HUES6 (cell line): ENCODE results near the gene BCL7C.
A peak's percentile ranks its signal among the peaks of the same experiment; 100 is the strongest.

ENCODE experiments used
- H3K27ac ChIP-seq: 2 replicates; pipeline ENCODE4 v1.7.0; 2013; ENCODE audit warnings: low read depth, mild to moderate bottlenecking, low read length, inconsistent platforms
- H3K27me3 ChIP-seq: 2 replicates; pipeline ENCODE4 v1.6.1; 2013; ENCODE audit warnings: low read length; ENCODE audit not compliant: control insufficient read depth, insufficient read depth
- H3K36me3 ChIP-seq: 2 replicates; pipeline ENCODE4 v1.6.1; 2013; ENCODE audit warnings: low read length; ENCODE audit not compliant: control insufficient read depth, insufficient read depth
- H3K4me1 ChIP-seq: 2 replicates; pipeline ENCODE4 v1.6.1; 2013; ENCODE audit warnings: low read length; ENCODE audit not compliant: control insufficient read depth, insufficient read depth
- H3K4me3 ChIP-seq: 2 replicates; pipeline ENCODE4 v1.5.1; 2013; ENCODE audit warnings: low read depth, low read length
- H3K9ac ChIP-seq: one replicate; pipeline ENCODE4 v1.6.1; 2013; ENCODE audit warnings: mild to moderate bottlenecking, low read length
- H3K9me3 ChIP-seq: 2 replicates; pipeline ENCODE4 v1.6.1; 2013; ENCODE audit warnings: low read depth, low read length; ENCODE audit not compliant: control insufficient read depth, insufficient read depth

Gene BCL7C

GRCh38 chr16:30902029-30902972 is 8.4 kb upstream of the BCL7C start:
- Histone ChIP-seq H3K9ac (peak overlapping the region; percentile 89), H3K9me3 (no peaks in the 10 kb centered on the region), H3K4me3 (peak overlapping the region; percentile 70), H3K36me3 (no peaks in the 10 kb centered on the region), H3K4me1 (peaks cover 9% of the 10 kb centered on the region; the same call in 1 of the 2 replicates), H3K27me3 (peaks cover 9% of the 10 kb centered on the region), H3K27ac (peak overlapping the region; percentile 28; the same call in 1 of the 2 replicates)

GRCh38 chr16:30901201-30902028 is 7.5 kb upstream of the BCL7C start:
- H3K9me3 ChIP-seq: no peaks in the 10 kb centered on the region
- peaks cover 9% of the 10 kb centered on the region; the same call in 1 of the 2 replicates for H3K4me1 ChIP-seq
- H3K36me3 ChIP-seq: no peaks in the 10 kb centered on the region
- peaks cover 9% of the 10 kb centered on the region for H3K27me3 ChIP-seq
- peak overlapping the region; percentile 70 for H3K4me3 ChIP-seq
- H3K27ac ChIP-seq: no peak overlapping the region
- H3K9ac ChIP-seq: peak overlapping the region; percentile 44

GRCh38 chr16:30900588-30900987 is 6.7 kb upstream of the BCL7C start:
- Histone ChIP-seq H3K27me3 (peaks cover 9% of the 10 kb centered on the region), H3K9ac (no peak overlapping the region), H3K9me3 (no peaks in the 10 kb centered on the region), H3K4me3 (no peak overlapping the region), H3K36me3 (no peaks in the 10 kb centered on the region), H3K27ac (no peak overlapping the region), H3K4me1 (peaks cover 14% of the 10 kb centered on the region)

- Histone ChIP-seq H3K27me3 (peaks cover 14% of the 10 kb centered on the region), H3K9ac (no peak overlapping the region), H3K36me3 (no peaks in the 10 kb centered on the region), H3K4me3 (no peak overlapping the region), H3K9me3 (no peaks in the 10 kb centered on the region), H3K4me1 (peaks cover 22% of the 10 kb centered on the region), H3K27ac (no peak overlapping the region)
Observed at GRCh38 chr16:30899794-30900193, 5.9 kb upstream of the BCL7C start.

- Histone ChIP-seq H3K9me3 (no peaks in the 10 kb centered on the region), H3K27me3 (peaks cover 21% of the 10 kb centered on the region), H3K4me1 (peaks cover 27% of the 10 kb centered on the region), H3K27ac (peak overlapping the region; percentile 87), H3K4me3 (peak overlapping the region; percentile 72), H3K9ac (peak overlapping the region; percentile 81), H3K36me3 (no peaks in the 10 kb centered on the region)
Observed at GRCh38 chr16:30896889-30897733, 3.2 kb upstream of the BCL7C start.

GRCh38 chr16:30896261-30896888 is 2.5 kb upstream of the BCL7C start, which contains the start of gene CTF1:
Gene CTF1 (plus strand): TSS chr16:30896614. CDS start chr16:30896644, 30 bp downstream.
- H3K27me3 ChIP-seq: peaks cover 17% of the 10 kb centered on the region
- no peaks in the 10 kb centered on the region for H3K9me3 ChIP-seq
- peak within 1 kb of the TSS; percentile 72 for H3K4me3 ChIP-seq
- H3K27ac ChIP-seq: peak within 1 kb of the TSS; percentile 87
- peak within 1 kb of the TSS; percentile 81 for H3K9ac ChIP-seq
- H3K4me1 ChIP-seq: peaks cover 27% of the 10 kb centered on the region
- 0 out of 2 replicates have a peak, but pooled peaks cover 3% of the 10 kb centered on the region for H3K36me3 ChIP-seq

GRCh38 chr16:30895627-30896260 is 1.9 kb upstream of the BCL7C start:
- 0 out of 2 replicates have a peak, but pooled peaks cover 4% of the 10 kb centered on the region for H3K36me3 ChIP-seq
- peaks cover 12% of the 10 kb centered on the region; the same call in 1 of the 2 replicates for H3K27me3 ChIP-seq
- H3K9ac ChIP-seq: peak overlapping the region; percentile 81
- peaks cover 27% of the 10 kb centered on the region for H3K4me1 ChIP-seq
- H3K4me3 ChIP-seq: peak overlapping the region; percentile 72
- H3K9me3 ChIP-seq: no peaks in the 10 kb centered on the region
- H3K27ac ChIP-seq: peak overlapping the region; percentile 87; the same call in 1 of the 2 replicates

GRCh38 chr16:30894540-30895368 is 877 bp upstream of the BCL7C start:
- H3K4me1 ChIP-seq: peaks cover 27% of the 10 kb centered on the region
- 0 out of 2 replicates have a peak, but pooled peaks cover 4% of the 10 kb centered on the region for H3K36me3 ChIP-seq
- peak overlapping the region; percentile 68 for H3K4me3 ChIP-seq
- no peaks in the 10 kb centered on the region for H3K9me3 ChIP-seq
- H3K27ac ChIP-seq: no peak overlapping the region; the same call in 1 of the 2 replicates
- peaks cover 12% of the 10 kb centered on the region; the same call in 1 of the 2 replicates for H3K27me3 ChIP-seq
- peak overlapping the region; percentile 80 for H3K9ac ChIP-seq

GRCh38 chr16:30893417-30893743 is 497 bp downstream of the BCL7C start:
- no peaks in the 10 kb centered on the region for H3K9me3 ChIP-seq
- H3K4me1 ChIP-seq: peaks cover 27% of the 10 kb centered on the region
- H3K4me3 ChIP-seq: peak overlapping the region; percentile 87
- no peak overlapping the region for H3K27ac ChIP-seq
- peak overlapping the region; percentile 94 for H3K9ac ChIP-seq
- H3K27me3 ChIP-seq: peaks cover 12% of the 10 kb centered on the region; the same call in 1 of the 2 replicates
- peaks cover 13% of the 10 kb centered on the region for H3K36me3 ChIP-seq
